ENCODE data around the gene NTM.

Gene NTM

DNA sequence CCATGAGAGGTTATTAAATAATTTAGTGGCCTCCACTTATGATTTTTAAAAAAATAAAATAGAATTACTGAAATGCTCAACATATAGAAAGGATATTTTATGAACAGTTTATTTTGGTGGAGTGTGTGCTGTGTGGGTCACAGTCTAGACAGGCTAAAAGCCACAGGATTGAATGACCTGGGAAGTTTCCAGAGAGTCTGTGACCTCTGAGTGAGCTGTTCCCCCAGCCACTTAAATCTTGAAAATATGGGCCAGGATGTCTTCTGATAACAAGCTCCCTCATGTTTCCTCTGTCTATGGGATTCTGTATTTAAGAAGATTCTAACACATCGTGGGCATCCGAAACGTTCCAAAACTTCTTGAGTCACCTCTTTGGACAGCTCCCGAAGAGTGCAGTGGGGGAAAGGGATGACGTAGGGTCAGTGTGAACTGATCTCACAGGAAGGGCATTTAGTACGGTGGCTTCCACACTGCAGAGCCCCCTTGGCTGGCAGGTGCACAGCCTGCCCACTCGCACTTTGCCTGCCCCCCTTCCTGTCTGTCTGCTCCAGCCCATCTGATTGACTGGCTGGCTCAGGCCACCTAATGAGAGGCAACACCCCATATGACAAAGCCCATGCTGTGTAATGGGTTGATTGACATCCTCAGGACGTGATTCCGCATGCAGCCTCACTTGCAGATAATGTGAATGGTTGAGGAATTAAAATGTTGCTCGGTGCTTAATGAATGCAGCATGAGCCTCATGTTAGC, 97.4 kb downstream of the NTM start:
- Histone ChIP-seq H3K9me3 (ENCODE audit: severe bottlenecking) (no peaks in the 10 kb centered on the region), H3K27me3 (ENCODE audit: insufficient read depth, poor library complexity, severe bottlenecking) (peaks cover 29% of the 10 kb centered on the region), H3K4me3 (ENCODE audit: severe bottlenecking) (no peak overlapping the region), H3K36me3 (ENCODE audit: low read depth) (no peaks in the 10 kb centered on the region), H3K4me1 (ENCODE audit: insufficient read depth, poor library complexity, severe bottlenecking) (no peaks in the 10 kb centered on the region), H3K27ac (ENCODE audit: poor library complexity, severe bottlenecking) (no peak overlapping the region)
- ATAC-seq (ENCODE audit: low read depth), result no peak
- DNase-seq (ENCODE audit: low spot score), result no peak
- TF ChIP-seq, protein P1, sequence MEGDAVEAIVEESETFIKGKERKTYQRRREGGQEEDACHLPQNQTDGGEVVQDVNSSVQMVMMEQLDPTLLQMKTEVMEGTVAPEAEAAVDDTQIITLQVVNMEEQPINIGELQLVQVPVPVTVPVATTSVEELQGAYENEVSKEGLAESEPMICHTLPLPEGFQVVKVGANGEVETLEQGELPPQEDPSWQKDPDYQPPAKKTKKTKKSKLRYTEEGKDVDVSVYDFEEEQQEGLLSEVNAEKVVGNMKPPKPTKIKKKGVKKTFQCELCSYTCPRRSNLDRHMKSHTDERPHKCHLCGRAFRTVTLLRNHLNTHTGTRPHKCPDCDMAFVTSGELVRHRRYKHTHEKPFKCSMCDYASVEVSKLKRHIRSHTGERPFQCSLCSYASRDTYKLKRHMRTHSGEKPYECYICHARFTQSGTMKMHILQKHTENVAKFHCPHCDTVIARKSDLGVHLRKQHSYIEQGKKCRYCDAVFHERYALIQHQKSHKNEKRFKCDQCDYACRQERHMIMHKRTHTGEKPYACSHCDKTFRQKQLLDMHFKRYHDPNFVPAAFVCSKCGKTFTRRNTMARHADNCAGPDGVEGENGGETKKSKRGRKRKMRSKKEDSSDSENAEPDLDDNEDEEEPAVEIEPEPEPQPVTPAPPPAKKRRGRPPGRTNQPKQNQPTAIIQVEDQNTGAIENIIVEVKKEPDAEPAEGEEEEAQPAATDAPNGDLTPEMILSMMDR (IDR thresholded peaks at IDR 0.05; ENCODE audit: poor library complexity, severe bottlenecking), result no peak

DNA sequence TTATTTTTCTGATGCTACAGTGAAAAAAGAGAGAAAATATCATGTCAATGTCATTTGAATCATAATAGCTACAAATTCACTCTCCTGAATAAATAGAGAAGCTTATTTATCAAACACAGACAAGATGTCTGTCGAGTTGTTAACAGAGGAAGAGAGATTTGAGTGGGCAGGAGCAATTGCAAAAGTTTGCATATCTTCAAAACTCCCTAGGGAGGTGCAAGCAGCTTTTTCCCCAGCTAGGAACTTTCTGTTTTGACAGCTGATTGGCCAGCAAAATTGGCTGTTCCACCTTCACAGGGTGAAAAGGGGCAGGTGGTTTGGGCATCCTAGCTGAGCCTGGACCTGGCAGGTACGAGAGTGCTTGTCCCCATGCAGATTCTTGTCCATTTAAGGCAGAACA, 98.2 kb downstream of the NTM start:
- DNase-seq (ENCODE audit: low spot score) (no peak), ATAC-seq (ENCODE audit: low read depth) (no peak)
- H3K27ac ChIP-seq (ENCODE audit: poor library complexity, severe bottlenecking), result no peak overlapping the region
- no peaks in the 10 kb centered on the region for H3K9me3 ChIP-seq (ENCODE audit: severe bottlenecking)
- H3K4me3 ChIP-seq (ENCODE audit: severe bottlenecking), result no peak overlapping the region
- H3K36me3 ChIP-seq (ENCODE audit: low read depth), result no peaks in the 10 kb centered on the region
- no peaks in the 10 kb centered on the region for H3K4me1 ChIP-seq (ENCODE audit: insufficient read depth, poor library complexity, severe bottlenecking)
- TF ChIP-seq, protein P1 (IDR thresholded peaks at IDR 0.05; ENCODE audit: poor library complexity, severe bottlenecking), result no peak
- H3K27me3 ChIP-seq (ENCODE audit: insufficient read depth, poor library complexity, severe bottlenecking), result peaks cover 26% of the 10 kb centered on the region

DNA sequence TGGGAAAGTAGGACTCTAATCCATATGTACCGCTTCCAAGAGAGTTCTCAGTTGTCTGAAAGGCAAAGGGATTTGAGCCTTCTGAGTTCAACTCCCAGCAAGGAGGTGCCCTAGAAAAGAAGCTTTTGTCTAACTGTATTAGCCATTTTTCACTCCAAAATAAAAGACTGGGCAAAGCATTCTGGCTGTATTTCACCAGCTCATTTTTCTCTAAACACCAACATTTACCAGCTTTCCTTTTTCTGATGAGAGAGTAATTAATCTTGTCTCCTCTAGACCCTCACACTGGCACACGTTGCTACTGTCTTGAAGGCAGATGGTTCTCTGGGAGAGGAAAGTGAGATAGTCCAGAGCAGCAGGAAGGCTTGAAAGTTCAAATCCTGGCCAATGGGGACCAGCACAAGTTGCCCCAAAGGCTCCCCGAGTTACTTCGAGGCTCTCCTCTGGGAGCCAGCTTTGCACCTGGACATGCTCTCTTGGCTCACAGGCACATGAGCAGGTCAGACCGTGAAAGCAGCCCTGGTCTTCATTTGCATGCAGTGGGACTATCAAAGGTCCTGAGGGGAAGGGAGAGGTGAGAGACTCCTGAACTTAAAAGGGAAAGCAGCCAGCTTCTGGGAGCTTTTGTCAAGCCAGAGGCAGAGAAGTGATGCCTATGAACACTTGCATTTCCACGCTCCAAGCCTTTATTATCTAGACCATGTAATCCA, 100.0 kb downstream of the NTM start:
- ATAC-seq (ENCODE audit: low read depth) (no peak), DNase-seq (ENCODE audit: low spot score) (no peak)
- H3K9me3 ChIP-seq (ENCODE audit: severe bottlenecking), result no peaks in the 10 kb centered on the region
- H3K27ac ChIP-seq (ENCODE audit: poor library complexity, severe bottlenecking), result no peak overlapping the region
- H3K4me1 ChIP-seq (ENCODE audit: insufficient read depth, poor library complexity, severe bottlenecking), result no peaks in the 10 kb centered on the region
- H3K36me3 ChIP-seq (ENCODE audit: low read depth), result no peaks in the 10 kb centered on the region
- H3K27me3 ChIP-seq (ENCODE audit: insufficient read depth, poor library complexity, severe bottlenecking), result peaks cover 8% of the 10 kb centered on the region
- TF ChIP-seq, protein P1 (IDR thresholded peaks at IDR 0.05; ENCODE audit: poor library complexity, severe bottlenecking), result no peak
- no peak overlapping the region for H3K4me3 ChIP-seq (ENCODE audit: severe bottlenecking)

DNA sequence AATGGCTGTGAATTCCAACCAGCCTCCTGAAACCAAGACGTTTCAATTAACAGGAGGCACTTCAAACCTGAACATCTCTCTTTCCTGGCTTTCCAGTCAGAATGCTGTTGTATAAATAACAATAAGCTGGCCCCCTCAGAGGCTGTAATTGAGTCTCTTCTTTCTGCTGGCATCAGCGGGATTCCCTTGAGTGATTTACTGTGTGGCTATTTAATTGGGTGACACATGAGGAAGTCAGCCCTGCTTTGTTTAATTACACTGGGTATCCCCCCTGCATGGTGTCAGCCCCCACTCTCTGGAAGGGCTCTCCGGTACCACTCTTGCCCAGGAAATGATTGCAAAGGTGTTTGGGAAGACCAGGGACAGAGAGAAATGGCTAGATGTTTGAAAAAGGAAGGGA, 101.6 kb downstream of the NTM start:
- TF ChIP-seq, protein P1 (IDR thresholded peaks at IDR 0.05; ENCODE audit: poor library complexity, severe bottlenecking), result no peak
- H3K27ac ChIP-seq (ENCODE audit: poor library complexity, severe bottlenecking), result no peak overlapping the region
- DNase-seq (ENCODE audit: low spot score) (no peak), ATAC-seq (ENCODE audit: low read depth) (no peak)
- H3K4me3 ChIP-seq (ENCODE audit: severe bottlenecking), result no peak overlapping the region
- no peaks in the 10 kb centered on the region for H3K4me1 ChIP-seq (ENCODE audit: insufficient read depth, poor library complexity, severe bottlenecking)
- H3K27me3 ChIP-seq (ENCODE audit: insufficient read depth, poor library complexity, severe bottlenecking), result peaks cover 7% of the 10 kb centered on the region
- no peaks in the 10 kb centered on the region for H3K9me3 ChIP-seq (ENCODE audit: severe bottlenecking)
- H3K36me3 ChIP-seq (ENCODE audit: low read depth), result no peaks in the 10 kb centered on the region

DNA sequence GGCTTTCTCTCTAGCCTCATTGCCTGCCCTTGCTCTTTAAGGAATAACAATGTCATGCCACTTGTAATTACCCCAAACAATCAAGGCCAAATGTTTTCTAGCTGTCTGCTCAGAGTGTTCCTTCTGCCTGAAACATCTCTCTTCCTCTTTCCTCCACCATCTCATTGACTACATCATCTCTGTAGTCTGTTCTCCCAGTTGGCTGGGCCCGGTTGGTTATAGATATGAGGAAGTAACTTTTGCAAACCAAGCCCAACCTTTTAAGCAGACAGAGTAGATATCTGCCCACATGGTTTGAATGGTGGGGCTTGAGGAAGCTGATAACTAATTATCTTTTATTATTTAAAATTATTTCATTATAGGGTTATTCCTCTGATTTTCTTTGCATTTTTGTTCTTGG, 104.5 kb downstream of the NTM start:
- H3K27ac ChIP-seq (ENCODE audit: poor library complexity, severe bottlenecking), result no peak overlapping the region
- no peaks in the 10 kb centered on the region for H3K9me3 ChIP-seq (ENCODE audit: severe bottlenecking)
- no peaks in the 10 kb centered on the region for H3K36me3 ChIP-seq (ENCODE audit: low read depth)
- no peak overlapping the region for H3K4me3 ChIP-seq (ENCODE audit: severe bottlenecking)
- DNase-seq (ENCODE audit: low spot score) (no peak), ATAC-seq (ENCODE audit: low read depth) (no peak)
- H3K4me1 ChIP-seq (ENCODE audit: insufficient read depth, poor library complexity, severe bottlenecking), result no peaks in the 10 kb centered on the region
- peaks cover 6% of the 10 kb centered on the region for H3K27me3 ChIP-seq (ENCODE audit: insufficient read depth, poor library complexity, severe bottlenecking)
- TF ChIP-seq, protein P1 (IDR thresholded peaks at IDR 0.05; ENCODE audit: poor library complexity, severe bottlenecking), result no peak
